T1000 (cell line): Measurements from ENCODE around the gene ITGA11.

Experiments
- DNase-seq: peaks from one replicate; lab custom pipeline; 2025; ENCODE audit warnings: mixed read lengths; lab: John Stamatoyannopoulos, UW

The ITGA11 gene

GRCh38 chr15:68445351-68445750, 13.4 kb upstream of the ITGA11 start:
- no peak for DNase-seq

GRCh38 chr15:68444336-68444735, 12.4 kb upstream of the ITGA11 start:
- no peak for DNase-seq

- DNase-seq: no peak
These were observed 10.9 kb upstream of the ITGA11 start for GRCh38 chr15:68442903-68443302.

- no peak for DNase-seq
These were observed 10.1 kb upstream of the ITGA11 start for GRCh38 chr15:68442041-68442440.

- DNase-seq: no peak
These were observed 9.2 kb upstream of the ITGA11 start for GRCh38 chr15:68441045-68441743.

GRCh38 chr15:68440136-68440535, 8.2 kb upstream of the ITGA11 start:
- DNase-seq: no peak

GRCh38 chr15:68439506-68439905, 7.5 kb upstream of the ITGA11 start:
- DNase-seq: no peak

- DNase-seq: no peak
These were observed 4.7 kb upstream of the ITGA11 start for GRCh38 chr15:68436680-68437079.

GRCh38 chr15:68435966-68436365, 4.0 kb upstream of the ITGA11 start:
- DNase-seq: no peak

- no peak for DNase-seq
These were observed 2.1 kb upstream of the ITGA11 start for GRCh38 chr15:68434021-68434420.

- DNase-seq: no peak
These were observed 1.6 kb upstream of the ITGA11 start for GRCh38 chr15:68433551-68433950.

GRCh38 chr15:68432441-68433064, 590 bp upstream of the ITGA11 start:
- no peak for DNase-seq

GRCh38 chr15:68431037-68431791, 749 bp downstream of the ITGA11 start:
- DNase-seq: no peak

GRCh38 chr15:68430471-68431036, 1.4 kb downstream of the ITGA11 start:
- no peak for DNase-seq

- DNase-seq: no peak
These were observed 2.1 kb downstream of the ITGA11 start for GRCh38 chr15:68429691-68430470.

- no peak for DNase-seq
These were observed 3.5 kb downstream of the ITGA11 start for GRCh38 chr15:68428431-68428940.

GRCh38 chr15:68427963-68428362, 4.0 kb downstream of the ITGA11 start:
- DNase-seq: no peak

- no peak for DNase-seq
These were observed 4.6 kb downstream of the ITGA11 start for GRCh38 chr15:68427366-68427765.

GRCh38 chr15:68426116-68426515, 5.8 kb downstream of the ITGA11 start:
- DNase-seq: no peak

GRCh38 chr15:68425428-68426060, 6.4 kb downstream of the ITGA11 start:
- DNase-seq: no peak

- no peak for DNase-seq
These were observed 7.1 kb downstream of the ITGA11 start for GRCh38 chr15:68424754-68425390.
